ENCODE data around the gene YAF2. TPM values are rescaled to one million over a fixed set of nuclear protein-coding genes. Genes with fewer than 3 reads are reported as not detected.

The YAF2 gene
- total RNA-seq, 2 donors from 2014 or later, result 17.6 to 27.0 TPM

DNA sequence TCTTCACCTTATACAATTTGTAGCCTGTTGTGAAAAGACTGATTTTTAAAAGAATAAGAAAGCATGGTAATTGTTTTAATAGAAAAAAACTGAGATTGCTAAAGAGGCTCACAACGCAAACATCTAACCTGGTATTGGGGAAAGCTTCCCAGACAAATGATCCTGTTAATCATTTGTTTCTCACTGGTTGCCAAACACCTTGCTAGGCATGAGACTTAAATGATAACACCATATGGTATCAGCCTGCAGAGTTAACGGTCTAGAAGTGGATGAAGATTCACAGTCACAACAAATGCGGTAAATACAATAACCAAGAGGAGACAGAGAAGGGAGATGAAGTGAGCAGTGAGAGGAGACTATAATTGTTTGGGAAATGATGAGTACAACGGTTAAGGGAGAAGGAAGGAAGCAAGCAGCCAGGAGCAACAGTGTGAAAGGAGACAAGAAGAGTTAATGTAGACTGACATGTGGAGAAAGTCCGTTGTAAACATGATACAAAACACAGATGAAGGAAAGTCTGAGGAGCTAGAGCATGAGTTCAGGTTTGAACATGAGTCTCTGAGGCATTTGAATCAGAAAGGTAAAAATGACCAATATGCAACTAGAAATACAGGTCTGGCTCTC is 113.2 kb downstream of the YAF2 start:
- WGBS, 2 donors, result 9 to 23% methylated on average over 5 of the region's 5 CpGs
- intact Hi-C loops (cut with DNase I), result no loop called here

DNA sequence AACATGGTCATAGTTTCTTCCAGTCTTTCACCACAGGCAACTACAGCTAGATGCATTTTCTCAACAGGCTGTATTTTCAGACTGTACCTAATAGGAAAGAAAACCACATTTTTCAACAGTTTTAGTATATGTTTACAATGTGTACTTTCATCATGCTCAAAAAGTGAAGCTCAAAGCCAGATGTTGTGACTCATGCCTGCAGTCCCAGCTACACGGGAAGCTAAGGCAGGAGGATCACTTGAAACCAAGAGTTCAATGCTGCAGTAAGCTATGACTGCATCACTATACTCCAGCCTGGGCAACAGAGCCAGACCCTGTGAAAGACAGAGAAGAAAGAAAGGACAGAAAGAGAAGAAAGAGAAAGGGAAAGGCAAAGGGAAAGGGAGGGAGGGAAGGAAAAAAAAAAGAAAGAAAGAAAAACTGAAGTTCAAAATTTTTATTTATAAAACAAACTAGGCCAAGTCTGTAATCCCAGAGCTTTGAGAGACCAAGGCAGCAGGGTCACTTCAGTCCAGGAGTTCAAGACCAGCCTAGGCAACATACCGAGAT is 118.9 kb downstream of the YAF2 start:
- DNase-seq (no peak), ATAC-seq (no peak)
- intact Hi-C loops (cut with DNase I), result no loop called here
- Histone ChIP-seq H3K27me3 (no peaks in the 10 kb centered on the region), H3K4me3 (no peak overlapping the region), H3K36me3 (replicated peaks in 1 of 2; ENCODE audit: insufficient read depth in 1 of 2, low read depth in 2 of 2) (no peaks in the 10 kb centered on the region), H3K27ac (no peak overlapping the region), H3K4me1 (no peaks in the 10 kb centered on the region), H3K9me3 (no peaks in the 10 kb centered on the region)
- no peak for TF ChIP-seq POLR2A (IDR thresholded peaks at IDR 0.05)
- TF ChIP-seq, protein P1, sequence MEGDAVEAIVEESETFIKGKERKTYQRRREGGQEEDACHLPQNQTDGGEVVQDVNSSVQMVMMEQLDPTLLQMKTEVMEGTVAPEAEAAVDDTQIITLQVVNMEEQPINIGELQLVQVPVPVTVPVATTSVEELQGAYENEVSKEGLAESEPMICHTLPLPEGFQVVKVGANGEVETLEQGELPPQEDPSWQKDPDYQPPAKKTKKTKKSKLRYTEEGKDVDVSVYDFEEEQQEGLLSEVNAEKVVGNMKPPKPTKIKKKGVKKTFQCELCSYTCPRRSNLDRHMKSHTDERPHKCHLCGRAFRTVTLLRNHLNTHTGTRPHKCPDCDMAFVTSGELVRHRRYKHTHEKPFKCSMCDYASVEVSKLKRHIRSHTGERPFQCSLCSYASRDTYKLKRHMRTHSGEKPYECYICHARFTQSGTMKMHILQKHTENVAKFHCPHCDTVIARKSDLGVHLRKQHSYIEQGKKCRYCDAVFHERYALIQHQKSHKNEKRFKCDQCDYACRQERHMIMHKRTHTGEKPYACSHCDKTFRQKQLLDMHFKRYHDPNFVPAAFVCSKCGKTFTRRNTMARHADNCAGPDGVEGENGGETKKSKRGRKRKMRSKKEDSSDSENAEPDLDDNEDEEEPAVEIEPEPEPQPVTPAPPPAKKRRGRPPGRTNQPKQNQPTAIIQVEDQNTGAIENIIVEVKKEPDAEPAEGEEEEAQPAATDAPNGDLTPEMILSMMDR (IDR thresholded peaks at IDR 0.05), result no peak
- 82 to 86% methylated on average over 2 of the region's 2 CpGs for WGBS, 2 donors

More for the DNA sequence above, 113.2 kb downstream of the YAF2 start:
- no peaks in the 10 kb centered on the region for H3K9me3 ChIP-seq
- no peak for TF ChIP-seq POLR2A (IDR thresholded peaks at IDR 0.05)
- TF ChIP-seq, protein P1 (IDR thresholded peaks at IDR 0.05), result no peak
- H3K27me3 ChIP-seq, result no peaks in the 10 kb centered on the region
- H3K4me3 ChIP-seq, result no peak overlapping the region
- peaks cover 12% of the 10 kb centered on the region for H3K4me1 ChIP-seq
- no peaks in the 10 kb centered on the region for H3K36me3 ChIP-seq (replicated peaks in 1 of 2; ENCODE audit: insufficient read depth in 1 of 2, low read depth in 2 of 2)
- ATAC-seq, result no peak
- no peak overlapping the region for H3K27ac ChIP-seq
- no peak for DNase-seq

DNA sequence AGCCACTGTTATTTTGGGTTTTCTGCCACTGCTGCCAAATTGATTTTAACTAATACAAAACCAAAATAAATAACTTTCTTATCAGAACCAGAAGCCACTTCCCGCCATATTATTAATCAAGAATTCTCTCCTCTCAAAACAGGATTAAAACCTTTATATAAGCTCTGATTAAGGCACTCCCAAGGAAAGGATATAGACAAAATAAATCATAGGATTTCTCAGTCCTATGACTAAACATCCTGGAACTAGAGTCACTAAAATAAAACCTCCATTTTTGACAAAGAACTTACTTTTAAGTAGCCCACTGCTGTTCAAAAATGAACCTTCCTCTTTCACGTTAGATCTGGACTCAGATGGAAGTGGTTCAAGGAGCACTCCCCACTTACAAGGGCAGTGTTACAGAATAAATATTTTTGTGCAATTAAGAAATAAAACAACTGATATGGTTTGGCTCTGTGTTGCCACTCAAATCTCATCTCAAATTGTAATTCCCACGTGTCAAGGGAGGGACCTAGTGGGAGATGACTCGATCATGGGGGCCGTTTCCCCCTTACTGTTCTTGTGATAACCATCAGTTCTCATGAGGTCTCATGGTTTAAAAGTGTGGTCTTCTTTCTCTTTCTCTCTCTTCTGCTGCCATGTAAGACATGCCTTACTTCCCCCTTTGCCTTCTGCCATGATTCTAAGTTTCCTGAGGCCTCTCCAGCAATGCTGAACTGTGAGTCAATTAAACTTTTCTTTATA is 119.7 kb downstream of the YAF2 start:
- TF ChIP-seq, protein P1 (IDR thresholded peaks at IDR 0.05), result no peak
- TF ChIP-seq POLR2A (IDR thresholded peaks at IDR 0.05), result no peak
- ATAC-seq, result no peak
- Histone ChIP-seq H3K9me3 (no peaks in the 10 kb centered on the region), H3K4me1 (no peaks in the 10 kb centered on the region), H3K36me3 (replicated peaks in 1 of 2; ENCODE audit: insufficient read depth in 1 of 2, low read depth in 2 of 2) (no peaks in the 10 kb centered on the region), H3K27ac (no peak overlapping the region), H3K4me3 (no peak overlapping the region), H3K27me3 (no peaks in the 10 kb centered on the region)
- WGBS, 2 donors, result 82 to 85% methylated on average over 5 of the region's 5 CpGs
- no peak for DNase-seq
- intact Hi-C loops (cut with DNase I), result no loop called here

DNA sequence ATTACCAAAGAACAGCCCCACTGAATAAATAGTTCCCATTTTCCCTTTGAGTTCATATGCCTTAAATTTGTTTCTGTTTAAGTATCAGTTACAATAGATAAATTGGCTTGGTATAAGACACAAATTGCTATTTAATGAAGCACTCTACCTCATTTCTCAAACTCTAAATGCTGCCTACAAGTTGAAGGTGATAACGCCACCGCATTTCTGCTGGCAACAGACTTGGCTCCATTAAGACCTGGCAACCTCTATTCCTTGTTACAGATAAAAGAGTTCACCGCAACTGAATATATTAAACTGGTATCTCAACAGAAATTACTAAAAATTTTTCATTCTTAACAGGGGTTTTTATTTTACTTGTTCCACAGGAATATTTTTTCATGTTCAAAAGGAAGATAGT is 129.0 kb downstream of the YAF2 start:
- Histone ChIP-seq H3K27ac (no peak overlapping the region), H3K4me3 (no peak overlapping the region), H3K36me3 (replicated peaks in 1 of 2; ENCODE audit: insufficient read depth in 1 of 2, low read depth in 2 of 2) (no peaks in the 10 kb centered on the region), H3K27me3 (no peaks in the 10 kb centered on the region), H3K9me3 (no peaks in the 10 kb centered on the region), H3K4me1 (no peaks in the 10 kb centered on the region)
- DNase-seq (no peak), ATAC-seq (no peak)
- WGBS, 2 donors, result 77 to 88% methylated on average over 3 of the region's 3 CpGs
- no peak for TF ChIP-seq POLR2A (IDR thresholded peaks at IDR 0.05)
- TF ChIP-seq, protein P1 (IDR thresholded peaks at IDR 0.05), result no peak
- intact Hi-C loops (cut with DNase I), result no loop called here

Other genes with a start within 250 kb of the YAF2 start
- gene GXYLT1, start 93.4 kb downstream of the YAF2 start, total RNA-seq, result 1 to 10 TPM; 5.6 to 9.6 TPM
- 10 to 100 TPM; 32.2 to 80.8 TPM for gene ZCRB1, start 87.8 kb upstream of the YAF2 start, total RNA-seq
- 10 to 100 TPM; 20.8 to 30.1 TPM for gene PPHLN1, start 87.9 kb upstream of the YAF2 start, total RNA-seq

Data from body of pancreas (tissue), 4 donors.